GM12892 (cell line): Measurements from ENCODE around the gene PRDM15.

Experiments used
- POLR2A ChIP-seq: IDR thresholded peaks from 2 replicates; pipeline ENCODE4 v1.6.1; 2011; ENCODE audit warnings: low read depth, low read length, control low read depth
- POLR2AphosphoS5 ChIP-seq: IDR thresholded peaks from 2 replicates; pipeline ENCODE4 v1.6.1; 2011; ENCODE audit warnings: low read depth, low read length, control low read depth
- TAF1 ChIP-seq: IDR thresholded peaks from 2 replicates; pipeline ENCODE4 v1.6.1; 2011; ENCODE audit warnings: low read depth, mild to moderate bottlenecking, control low read depth, low read length, borderline replicate concordance

DNA sequence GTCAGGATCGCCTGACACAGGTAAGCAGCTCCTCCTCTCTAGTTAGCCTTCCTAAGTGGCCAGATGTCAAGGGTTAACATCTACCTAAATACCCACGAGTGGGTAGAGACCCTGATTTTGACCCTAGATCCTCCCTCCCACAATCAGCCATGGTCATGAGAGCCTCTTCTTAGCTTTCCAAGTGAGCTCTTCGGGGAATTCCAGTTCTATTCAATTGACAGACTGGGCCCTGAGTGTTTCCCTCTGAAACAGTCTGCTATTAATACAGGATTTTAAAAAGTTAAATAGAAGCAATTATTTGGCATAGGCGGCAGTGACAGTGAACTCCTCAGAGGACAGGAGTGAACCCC is 46.6 kb upstream of the PRDM15 start:
- no peak for TF ChIP-seq TAF1
- no peak for TF ChIP-seq POLR2A
- no peak for TF ChIP-seq POLR2AphosphoS5
